ENCODE data around the gene INCA1. TPM values are rescaled to one million over a fixed set of nuclear protein-coding genes. Genes with fewer than 3 reads are reported as not detected.

INCA1 gene
- total RNA-seq, 1 donor from 2014 or later, result 1.6 TPM

DNA sequence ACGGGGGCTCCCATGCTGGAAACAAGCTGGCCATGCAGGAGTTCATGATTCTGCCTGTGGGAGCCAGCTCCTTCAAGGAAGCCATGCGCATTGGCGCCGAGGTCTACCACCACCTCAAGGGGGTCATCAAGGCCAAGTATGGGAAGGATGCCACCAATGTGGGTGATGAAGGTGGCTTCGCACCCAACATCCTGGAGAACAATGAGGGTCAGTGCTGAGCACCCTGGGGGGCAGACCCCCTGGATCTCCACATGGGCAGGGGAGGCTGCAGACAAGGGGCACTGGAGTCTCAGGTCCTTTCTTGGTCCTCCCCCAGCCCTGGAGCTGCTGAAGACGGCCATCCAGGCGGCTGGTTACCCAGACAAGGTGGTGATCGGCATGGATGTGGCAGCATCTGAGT, 42.2 kb downstream of the INCA1 start:
- no peak for ATAC-seq
- intact Hi-C loops (cut with DNase I), result no loop called here
- DNase-seq (ENCODE audit: low spot score), result no peak

DNA sequence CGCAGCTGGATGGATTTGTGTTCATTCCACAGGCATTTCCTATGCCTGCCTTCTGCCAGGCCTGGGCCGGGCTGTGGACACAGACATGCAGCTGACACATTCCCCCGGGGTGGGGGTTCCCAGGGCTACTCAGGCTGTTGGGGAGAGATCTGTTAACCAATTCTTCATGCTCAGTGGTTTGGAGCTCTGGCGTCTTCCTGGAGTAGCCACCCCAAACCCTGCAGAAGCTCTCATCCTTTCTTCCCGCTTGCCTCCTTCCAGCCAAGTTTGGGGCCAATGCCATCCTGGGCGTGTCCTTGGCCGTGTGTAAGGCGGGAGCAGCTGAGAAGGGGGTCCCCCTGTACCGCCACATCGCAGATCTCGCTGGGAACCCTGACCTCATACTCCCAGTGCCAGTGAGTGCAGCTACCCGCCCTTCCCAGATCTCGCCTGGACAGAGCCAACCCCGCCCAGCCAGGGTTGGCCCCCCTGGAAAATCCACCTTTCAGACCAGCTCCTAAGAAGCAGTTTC, 43.8 kb downstream of the INCA1 start:
- intact Hi-C loops (cut with DNase I), result no loop called here
- ATAC-seq, result no peak
- DNase-seq (ENCODE audit: low spot score), result no peak

DNA sequence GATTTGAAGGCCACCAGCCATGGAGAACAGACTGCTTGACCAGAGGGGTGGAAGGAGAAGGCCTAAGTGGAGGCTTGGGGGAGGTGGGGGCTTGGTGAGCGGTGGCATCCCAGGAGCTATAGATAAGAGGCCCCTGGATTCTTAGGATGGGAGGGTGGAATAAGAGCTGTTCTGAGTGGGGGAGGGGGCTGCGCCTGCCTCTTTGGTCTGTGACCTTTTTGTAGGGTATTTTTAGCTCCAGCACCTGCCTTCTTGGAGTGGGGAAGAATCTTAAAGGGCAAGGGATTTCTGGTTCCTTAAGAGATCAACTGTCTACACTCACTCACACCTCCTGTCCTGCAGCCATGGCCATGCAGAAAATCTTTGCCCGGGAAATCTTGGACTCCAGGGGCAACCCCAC, 45.8 kb downstream of the INCA1 start:
- intact Hi-C loops (cut with DNase I), result no loop called here
- DNase-seq (ENCODE audit: low spot score) (no peak), ATAC-seq (no peak)

DNA sequence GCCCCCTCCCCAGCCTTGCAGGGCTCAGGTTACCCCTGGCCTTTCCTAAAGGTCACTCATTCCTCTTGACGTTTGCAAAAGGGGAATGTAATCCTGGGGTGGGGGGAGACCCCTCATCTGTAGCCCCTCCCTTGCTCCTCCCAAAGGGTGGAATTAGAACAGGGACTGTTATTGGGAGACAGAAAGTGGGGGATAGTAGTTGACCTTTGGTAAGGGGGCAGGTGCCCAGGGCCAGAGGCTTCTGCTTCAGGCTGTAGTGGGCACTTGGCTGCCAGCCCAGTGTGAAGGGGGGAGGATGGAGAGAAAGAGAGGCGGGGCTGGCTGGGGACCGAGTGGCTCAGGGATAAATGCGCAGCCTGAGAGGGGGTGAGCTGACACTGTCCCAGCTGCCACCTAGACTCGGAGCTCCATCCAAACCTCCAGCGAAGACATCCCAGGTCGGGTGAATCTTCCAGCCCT, 46.5 kb downstream of the INCA1 start, which contains the start of gene ENO3:
TSS of gene ENO3 (plus strand) at position 374 of the 459 bp plus-strand sequence. CDS start 711 bp downstream, outside the sequence.
- no peak for DNase-seq (ENCODE audit: low spot score)

DNA sequence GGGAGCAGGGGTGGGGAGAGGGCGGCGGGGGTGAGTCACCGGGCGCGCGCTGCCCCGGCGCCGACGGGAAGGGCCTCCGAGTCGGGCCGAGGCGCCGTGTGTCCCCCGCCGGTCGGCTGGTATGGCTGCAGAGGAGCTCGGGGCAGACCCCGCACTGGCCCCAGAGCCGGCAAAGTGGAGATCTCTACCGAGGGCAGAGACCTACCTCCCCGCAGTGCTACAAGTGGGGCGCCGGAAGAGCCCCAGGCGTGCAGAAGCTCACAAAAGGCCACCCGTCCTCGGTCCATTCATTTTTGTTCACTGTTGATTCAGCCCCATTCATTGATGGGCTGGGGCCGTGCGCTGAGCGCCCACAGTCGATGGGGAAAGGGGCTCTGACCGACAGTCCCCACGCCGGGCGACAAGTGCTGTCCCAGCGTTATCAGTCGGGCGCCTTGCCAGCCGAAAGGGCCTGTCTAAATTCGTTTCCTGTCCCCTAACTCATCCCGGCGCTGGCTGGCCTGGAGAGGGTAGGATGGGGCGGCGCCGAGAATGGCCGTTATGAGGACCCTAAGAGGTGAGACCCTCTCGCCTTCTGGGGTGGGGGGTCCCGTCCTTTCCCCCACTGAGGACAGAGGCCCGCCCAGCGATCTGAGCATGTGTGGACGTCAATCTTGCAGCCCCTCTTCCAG, 47.1 kb downstream of the INCA1 start:
- ATAC-seq (no peak), DNase-seq (ENCODE audit: low spot score) (peak; percentile 83)
- intact Hi-C loops (cut with DNase I), result no loop called here

More for the DNA sequence above, 46.5 kb downstream of the INCA1 start, which contains the start of gene ENO3:
- ATAC-seq, result no peak
- intact Hi-C loops (cut with DNase I), result no loop called here

DNA sequence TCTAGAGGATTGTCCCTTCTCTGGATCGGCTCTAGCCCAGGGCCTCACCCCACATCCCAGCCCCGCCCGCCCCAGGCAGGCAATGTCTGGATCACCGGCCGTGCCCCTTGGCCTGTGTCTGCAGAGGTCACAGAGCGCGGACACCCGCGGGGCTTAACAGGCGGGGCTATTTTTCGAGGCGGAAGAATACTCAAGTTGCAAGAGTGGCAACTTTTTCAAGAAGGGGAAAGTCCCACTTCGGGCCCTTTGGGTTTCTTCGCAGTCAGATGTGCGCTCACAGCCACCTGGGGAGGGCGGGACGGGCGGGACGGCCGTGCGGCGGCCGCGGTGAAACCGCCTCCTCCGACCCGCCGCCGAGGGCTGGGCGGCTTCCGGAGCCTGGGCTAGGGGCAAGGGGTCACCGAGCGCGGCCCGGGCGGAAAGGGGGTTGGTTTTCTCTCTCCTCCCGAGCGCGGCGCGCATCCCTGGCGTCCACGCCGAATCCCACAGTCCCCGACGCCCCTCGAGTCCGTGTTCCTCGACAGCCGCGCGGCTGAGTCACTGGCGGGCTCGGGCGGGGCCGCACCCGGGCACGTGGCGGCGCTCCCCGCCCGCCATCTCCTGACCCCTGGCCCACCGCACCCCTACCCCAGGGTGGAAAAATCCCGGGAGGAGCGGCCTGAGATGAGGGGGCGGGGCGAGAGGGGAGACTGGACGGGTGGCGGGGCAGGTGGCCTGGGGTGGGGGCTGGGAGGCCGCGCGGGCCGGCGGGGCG, 47.8 kb downstream of the INCA1 start:
- intact Hi-C loops (cut with DNase I), result no loop called here
- peak; percentile 40 for ATAC-seq
- peak; percentile 84 for DNase-seq (ENCODE audit: low spot score)

DNA sequence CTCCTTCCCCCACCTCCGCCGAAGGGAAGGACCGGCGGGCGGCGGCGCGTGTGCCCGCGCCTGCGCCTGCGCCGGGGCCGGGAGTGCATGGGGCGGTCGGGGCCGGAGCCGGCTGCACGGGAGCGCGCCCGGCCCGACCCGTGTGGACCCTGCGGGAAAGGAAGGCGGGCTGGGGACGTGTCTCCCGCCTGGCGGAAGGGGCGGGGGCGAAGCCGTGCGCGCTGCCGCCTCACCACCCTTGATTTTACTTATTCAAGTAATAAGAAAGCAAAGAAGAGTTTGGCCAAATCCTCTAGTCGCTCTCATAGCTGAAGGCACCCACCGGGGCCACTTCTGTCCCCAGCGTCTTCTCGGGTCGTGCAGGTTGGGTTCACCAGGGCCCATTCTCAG, 48.4 kb downstream of the INCA1 start:
- intact Hi-C loops (cut with DNase I), result no loop called here
- DNase-seq (ENCODE audit: low spot score), result peak; percentile 88

DNA sequence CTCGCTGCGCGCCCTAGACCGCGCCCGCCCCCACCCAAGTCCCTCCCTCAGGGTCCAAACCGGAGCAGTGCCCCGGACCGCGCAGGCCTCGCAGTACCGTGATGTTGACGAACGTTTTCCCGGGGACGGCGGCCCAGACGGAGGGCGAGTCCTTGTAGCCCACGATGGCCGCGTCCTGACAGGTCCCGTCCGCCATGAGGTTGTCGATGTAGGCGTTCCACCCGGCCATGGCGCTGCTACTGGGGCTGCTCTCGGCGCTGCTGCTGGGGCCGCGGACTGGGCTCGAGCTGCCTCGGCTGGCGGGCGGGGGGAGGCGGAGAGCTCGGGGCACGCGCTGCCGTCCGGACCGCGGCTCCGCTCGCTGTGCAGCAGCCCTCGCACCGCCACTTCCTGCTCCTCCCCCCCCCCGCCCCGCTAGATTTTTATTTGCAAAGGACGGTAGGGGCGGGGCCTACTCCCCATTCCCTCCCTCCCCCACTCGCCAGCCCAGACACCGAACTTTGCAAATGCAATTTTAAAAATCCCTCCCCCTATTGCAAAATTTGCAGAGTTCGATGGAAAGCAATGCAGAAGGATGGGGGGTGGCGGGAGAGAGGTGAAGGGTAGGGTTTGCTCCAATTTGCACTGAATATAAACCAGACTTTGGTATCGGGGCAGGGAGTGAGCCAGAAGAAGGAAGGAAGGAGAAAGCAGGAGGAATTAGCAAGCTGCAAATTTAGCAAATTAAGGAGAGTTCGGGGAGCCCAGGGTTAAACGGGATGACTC, 49.0 kb downstream of the INCA1 start, which contains the start of gene PFN1:
TSS of gene PFN1 (minus strand) at position 365 of the 765 bp plus-strand sequence. CDS start at position 229, 136 bp downstream.
- peak; percentile 93 for DNase-seq (ENCODE audit: low spot score)
- intact Hi-C loops (cut with DNase I), result no loop called here
- ATAC-seq, result peak; percentile 91

More for the DNA sequence above, 48.4 kb downstream of the INCA1 start:
- peak; percentile 89 for ATAC-seq

DNA sequence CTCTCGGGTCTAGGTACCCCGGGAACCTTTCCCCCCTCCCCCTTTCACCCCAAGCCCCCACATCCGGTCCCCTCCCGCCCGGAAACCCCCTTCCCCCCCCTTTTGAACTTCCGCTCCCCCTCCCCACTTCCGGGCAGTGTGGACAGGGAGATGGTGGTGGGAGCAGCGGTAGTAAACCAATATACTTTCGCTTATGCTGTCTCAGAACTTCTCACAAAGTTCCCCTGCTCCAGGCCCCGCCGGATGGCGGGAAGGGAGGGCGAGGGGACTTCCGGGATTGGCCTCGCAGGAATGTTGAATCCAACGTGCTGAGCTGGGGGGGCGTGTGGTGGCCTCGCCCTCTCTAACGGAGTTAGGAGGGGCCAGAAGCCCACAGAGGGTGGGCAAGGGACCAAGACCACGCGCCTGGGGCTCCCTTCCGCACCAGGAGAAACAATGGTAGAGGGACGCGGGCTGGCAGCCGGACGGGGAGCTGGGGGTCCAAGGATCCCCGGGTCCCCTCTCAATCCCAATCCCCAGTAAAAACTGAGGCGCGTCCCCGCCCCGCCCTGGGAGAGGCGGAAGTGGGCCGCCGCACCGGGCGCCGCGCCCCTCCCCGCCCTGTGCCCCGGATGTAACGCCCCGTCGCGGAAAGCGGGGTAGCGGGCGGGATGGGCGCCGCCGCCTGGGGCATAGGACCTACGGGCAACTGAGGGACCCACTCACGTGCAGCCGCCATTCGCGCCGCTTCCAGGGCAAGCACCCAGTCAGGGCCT, 49.7 kb downstream of the INCA1 start:
- intact Hi-C loops (cut with DNase I), result no loop called here
- ATAC-seq (peak; percentile 27), DNase-seq (ENCODE audit: low spot score) (peak; percentile 77)

DNA sequence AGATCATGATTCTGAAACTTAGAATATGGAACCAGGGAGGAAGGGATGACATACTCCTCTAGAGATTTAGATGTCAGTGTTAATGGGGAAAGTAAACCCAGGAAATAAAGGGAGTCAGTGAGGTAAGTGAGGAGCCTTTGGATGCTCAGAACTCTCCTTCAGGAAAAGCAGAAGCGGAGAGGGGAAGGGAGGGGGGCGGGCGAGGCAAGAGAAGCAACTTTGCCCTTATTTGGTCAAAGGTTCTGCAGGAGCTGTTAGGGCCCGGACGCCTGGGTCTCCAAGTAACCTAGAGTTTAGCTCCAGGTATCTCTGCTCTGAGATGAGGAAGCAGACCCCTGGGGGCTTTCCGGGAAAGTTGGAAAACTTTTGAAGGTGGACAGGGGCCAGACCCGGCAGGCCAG, 50.3 kb downstream of the INCA1 start:
- DNase-seq (ENCODE audit: low spot score) (no peak), ATAC-seq (no peak)
- intact Hi-C loops (cut with DNase I), result no loop called here

DNA sequence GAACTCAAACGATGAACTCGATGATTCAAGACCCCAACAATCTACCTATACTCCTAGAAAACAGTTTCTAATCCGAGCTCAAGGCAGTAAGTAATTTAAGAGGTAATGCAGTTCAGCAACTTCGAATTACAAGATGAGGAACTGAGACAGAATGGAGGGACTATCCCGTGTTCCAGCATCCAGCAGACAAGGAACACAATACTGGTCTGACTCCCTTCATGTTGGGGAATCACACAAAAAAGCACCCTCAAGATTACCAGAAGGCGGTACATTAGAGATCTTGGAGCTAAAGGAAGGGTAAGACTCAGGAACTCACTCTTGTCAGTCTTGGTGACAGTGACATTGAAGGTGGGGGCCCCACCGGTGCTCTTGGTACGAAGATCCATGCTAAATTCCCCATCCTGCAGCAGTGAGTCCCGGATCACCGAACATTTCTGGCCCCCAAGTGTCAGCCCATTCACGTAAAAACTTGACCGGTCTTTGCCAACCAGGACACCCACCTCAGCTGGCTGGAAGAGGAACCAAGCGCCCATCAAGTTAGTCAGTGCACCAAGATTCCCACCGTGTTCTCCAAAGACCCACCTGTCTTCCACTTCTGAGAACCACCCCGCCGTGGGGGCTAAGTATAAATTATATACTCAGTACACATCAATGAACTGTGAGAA, 50.9 kb downstream of the INCA1 start:
- intact Hi-C loops (cut with DNase I), result no loop called here
- DNase-seq (ENCODE audit: low spot score) (no peak), ATAC-seq (no peak)

DNA sequence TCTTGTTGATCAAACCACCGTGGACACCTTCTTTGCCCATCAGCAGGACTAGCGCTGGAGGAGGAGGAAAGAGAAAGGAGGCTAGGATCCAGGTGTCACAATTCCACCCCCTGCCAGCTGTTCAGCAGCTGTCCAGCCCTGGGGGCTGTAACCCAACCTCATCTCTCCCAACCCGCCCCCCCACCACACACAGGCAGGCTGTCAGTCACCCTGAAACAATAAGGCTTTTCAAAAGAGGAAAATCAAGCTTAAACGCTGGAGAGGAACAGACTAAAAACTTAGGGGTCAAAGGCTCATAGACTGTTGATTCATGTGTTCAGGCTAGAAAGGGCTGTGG, 51.4 kb downstream of the INCA1 start:
- intact Hi-C loops (cut with DNase I), result no loop called here
- ATAC-seq (no peak), DNase-seq (ENCODE audit: low spot score) (no peak)

DNA sequence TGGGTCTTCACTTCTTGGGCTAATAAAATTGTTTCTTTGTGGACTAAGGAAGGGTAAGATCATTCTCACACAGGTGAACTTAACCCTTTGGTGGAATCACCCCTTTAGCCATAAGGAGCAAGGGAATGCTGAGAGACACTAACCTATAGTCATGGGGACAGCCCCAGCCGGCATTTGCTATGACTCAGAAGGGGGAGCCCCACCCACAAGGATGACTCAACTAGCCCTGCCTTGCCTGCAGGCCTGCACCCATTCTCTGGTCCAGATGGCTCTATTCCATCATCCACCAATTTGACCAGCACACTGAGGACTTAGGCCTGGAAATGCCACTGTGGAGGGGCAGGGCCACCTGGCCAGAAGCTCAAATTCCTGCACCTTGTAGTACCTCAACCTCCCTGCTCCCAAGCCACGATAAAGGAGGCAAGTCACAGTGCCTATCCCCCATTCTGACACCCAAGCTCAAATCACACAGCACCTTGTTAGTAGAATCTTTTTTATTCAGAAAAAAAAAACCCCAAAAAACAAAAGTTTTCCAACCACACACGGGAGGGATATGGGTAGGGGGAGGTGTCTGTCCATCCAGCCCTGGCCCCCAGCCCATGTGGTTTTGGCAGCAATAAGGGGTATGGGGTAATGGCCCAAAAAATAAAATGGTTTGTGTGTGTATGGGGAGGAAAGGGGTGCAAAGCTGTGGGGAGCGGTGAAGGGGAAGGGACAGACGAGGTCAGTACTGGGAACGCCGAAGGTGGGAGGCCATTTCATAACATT, 52.0 kb downstream of the INCA1 start:
- ATAC-seq (no peak), DNase-seq (ENCODE audit: low spot score) (peak; percentile 84)
- intact Hi-C loops (cut with DNase I), result no loop called here

DNA sequence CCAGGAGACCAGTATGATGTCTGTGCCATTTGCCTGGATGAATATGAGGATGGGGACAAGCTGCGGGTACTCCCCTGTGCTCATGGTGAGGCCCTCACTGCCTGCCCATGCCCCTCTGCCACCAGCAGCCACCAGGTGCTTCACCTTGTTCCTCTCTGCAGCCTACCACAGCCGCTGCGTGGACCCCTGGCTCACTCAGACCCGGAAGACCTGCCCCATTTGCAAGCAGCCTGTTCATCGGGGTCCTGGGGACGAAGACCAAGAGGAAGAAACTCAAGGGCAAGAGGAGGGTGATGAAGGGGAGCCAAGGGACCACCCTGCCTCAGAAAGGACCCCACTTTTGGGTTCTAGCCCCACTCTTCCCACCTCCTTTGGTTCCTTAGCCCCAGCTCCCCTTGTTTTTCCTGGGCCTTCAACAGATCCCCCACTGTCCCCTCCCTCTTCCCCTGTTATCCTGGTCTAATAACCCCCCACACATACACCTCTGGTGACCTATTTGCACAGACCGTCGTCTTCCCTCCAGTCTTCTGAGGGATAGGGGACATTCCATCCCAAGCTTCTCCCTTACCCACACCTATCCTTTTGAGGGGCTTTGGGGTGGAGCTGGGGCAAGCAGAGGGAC, 52.7 kb downstream of the INCA1 start:
- ATAC-seq (no peak), DNase-seq (ENCODE audit: low spot score) (no peak)
- intact Hi-C loops (cut with DNase I), result no loop called here

DNA sequence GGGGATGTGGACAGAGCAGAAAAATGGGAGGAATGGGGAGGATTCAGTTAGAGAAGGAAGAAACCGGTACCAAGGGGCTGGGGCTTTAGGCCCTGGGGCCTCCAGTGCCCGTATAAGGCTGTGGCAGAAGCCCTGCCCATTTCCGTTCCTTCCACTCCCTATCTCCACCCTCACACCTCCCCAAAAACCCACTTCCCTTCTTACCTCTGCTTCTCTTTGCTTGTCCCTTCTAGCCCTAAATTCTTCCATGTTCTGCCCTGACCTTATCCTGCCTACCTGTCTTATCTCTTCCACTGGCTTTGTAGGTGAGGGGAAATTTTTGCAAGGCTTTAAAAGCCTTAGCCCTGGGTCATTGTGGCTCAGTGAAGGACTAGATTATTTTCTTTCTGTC, 53.2 kb downstream of the INCA1 start:
- intact Hi-C loops (cut with DNase I), result no loop called here
- ATAC-seq (no peak), DNase-seq (ENCODE audit: low spot score) (no peak)

DNA sequence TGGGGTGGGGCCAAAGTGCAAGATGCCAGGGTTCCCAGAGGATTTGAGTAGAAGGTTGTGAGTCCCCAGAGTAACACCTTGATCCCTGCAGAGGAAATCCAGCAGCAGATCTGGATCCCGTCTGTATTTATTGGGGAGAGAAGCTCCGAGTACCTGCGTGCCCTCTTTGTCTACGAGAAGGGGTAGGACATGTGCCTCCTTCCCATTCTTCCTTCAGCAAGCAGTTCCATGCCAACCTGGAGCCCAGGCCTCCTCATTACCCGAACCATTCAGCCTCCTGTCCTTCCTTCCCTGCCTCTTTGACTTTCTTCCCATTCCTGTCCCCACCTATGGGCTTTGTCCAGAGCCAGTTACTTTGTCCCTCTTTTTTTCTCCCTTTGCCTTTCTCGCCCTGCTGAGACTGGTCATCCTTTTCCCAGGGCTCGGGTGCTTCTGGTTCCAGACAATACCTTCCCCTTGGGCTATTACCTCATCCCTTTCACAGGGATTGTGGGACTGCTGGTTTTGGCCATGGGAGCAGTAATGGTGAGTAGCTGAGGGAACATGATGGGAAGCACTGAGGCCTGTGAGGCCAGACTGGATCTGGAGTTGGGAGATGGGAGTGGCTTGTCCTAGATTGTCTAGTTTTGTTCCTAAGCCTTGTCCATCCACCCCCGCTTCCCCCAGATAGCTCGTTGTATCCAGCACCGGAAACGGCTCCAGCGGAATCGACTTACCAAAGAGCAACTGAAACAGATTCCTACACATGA, 54.4 kb downstream of the INCA1 start:
- ATAC-seq, result no peak
- DNase-seq (ENCODE audit: low spot score), result no peak
- intact Hi-C loops (cut with DNase I), result no loop called here

DNA sequence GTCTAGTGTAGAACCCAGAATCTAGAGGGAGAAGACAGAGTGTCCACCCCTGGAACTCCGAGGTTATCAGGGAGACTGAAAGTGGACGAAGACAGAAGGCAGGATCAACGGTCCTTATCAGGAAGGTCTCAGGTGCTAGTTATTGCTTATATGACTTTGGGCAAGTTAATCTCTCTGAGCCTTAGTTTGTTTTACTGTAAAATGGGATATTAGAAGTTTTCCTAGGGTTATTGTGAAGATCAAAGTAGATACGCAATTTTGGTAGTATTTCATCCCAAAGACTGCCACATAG, 56.1 kb downstream of the INCA1 start:
- intact Hi-C loops (cut with DNase I), result no loop called here
- DNase-seq (ENCODE audit: low spot score) (no peak), ATAC-seq (no peak)

Data from sciatic nerve (tissue), 2 donors.